GM21737 (cell line): Measurements from ENCODE around the gene TOMM7.

Experiments used
- ATAC-seq: cut with Tn5 transposase; IDR thresholded peaks from one replicate; pipeline ENCODE4 v1.9.1; 2021; ENCODE audit warnings: mild to moderate bottlenecking, moderate library complexity; ENCODE audit not compliant: unreplicated experiment

TOMM7 gene

DNA sequence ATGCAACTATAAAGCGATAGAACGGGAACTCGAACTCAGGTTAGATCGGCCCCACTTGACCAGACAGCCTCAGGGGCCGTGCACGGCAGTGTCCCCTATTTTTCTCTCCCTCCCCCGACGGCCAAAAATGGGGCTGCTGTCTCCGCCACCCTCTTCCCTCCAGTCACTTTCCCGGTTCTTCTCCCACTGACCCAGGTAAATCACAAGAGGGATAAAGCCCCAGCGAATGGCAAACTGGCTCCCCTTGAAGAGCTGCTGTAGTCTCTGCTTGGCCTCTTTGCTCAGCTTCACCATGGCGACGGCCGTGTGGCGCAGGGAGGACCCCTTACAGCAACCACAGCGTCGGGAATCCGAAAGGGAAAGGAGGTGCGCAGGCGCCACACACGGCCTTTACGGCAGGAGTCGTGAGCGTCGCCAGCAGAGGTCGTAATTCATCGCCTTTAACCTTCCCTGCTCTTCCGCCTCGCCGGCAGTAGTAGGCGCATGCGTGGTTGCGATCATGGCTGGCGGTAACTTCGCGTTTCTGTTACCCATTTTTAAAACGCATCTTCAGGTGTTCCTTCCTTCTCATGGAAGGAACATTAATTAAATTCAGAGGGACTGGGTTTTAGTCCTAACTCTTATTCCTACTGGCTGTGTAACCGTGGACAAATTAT lies at the start of gene TOMM7:
Gene TOMM7 (minus strand): TSS at position 364 of the 656 bp plus-strand sequence. CDS start 70 bp downstream, at position 294.
- ATAC-seq: peak; percentile 83

DNA sequence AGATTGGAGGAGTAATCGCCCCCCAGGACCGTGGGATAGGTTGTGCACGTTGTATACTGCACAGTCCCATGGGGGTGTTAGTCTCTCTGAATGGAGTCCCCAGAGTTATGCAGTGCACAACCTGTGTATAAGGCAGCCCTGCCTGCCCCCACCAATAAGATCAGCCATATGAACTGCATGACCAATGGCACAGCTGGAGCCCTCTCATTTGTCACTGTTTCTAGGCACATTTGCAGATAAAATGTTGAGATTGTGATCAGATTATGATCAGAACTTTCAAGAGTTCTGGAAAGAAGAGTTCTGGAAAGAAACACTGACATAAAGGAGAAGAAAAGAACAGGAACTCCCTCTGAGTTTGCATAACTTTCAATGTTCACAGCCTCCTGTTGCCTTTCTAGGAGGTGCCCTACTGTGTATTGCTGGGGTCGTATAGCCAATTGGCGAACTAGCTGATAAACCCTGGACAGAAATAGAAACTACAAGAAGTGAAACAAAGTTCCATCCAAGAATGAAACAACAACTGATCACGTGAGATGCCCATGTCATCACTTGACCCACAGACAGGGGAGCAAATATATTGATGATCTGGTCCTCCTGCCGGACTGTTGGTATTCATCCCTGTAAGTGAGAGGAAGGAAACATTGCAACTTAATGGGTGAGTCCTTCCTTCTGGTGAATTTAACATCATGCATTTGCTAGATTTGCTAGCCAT lies 49.6 kb upstream of the TOMM7 start:
- ATAC-seq: peak; percentile 89

DNA sequence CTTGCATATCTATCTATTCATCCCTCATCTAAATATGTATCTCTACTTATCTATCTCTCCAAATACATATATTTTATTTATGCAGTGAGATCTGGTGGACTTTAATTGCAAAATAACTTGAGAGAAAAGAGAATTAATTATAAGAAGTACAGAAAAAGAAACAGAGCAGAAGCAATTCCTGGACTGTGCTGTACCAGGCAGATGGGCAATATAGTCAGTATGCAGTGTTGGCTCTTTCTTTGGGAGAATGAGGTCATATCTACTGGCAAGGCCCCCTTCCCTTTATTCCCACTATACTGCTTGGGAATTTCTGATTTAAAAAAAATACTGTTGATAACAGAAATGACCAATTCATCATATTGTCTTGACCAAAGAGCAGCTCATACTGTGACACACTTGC lies 49.0 kb upstream of the TOMM7 start:
- ATAC-seq: no peak

DNA sequence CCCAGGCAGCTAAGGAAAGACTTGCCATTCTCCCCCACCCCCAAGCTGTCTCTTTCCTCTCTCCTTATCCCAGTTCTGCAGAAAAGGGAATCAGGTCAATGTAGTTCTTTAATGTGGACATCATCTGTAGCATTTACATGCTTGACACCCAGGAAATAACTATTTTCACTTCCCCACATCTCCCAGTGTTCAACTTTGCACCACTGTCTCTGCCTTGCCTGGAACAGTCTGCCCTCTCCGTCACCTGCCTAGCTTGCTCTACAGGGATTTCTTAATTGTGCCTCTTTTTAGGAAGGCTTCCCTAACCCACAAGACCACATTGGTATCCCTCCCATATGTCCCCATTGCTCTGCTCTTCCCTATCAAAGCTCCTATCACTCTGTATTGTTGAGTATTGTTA lies 45.9 kb upstream of the TOMM7 start:
- ATAC-seq: no peak

DNA sequence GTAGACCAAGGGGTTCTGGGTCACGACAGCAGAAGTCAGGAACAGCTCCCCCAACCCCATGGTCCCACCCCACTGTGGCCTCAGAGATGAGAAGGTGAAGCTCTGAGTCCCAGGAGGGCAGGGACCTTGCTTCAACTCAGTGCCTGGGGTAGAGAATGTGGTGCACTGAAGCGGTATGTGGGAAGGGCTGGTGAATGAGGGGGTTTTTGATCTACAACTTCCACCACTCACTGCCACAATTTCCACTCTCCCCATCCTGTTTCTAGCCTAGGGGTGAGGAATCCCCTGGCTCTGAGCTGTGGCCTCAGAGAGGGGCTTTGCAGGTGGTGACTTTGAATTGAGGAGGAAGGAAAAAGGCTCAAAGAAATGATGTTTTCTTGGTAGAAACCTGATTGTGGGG lies 44.9 kb upstream of the TOMM7 start:
- ATAC-seq: no peak

DNA sequence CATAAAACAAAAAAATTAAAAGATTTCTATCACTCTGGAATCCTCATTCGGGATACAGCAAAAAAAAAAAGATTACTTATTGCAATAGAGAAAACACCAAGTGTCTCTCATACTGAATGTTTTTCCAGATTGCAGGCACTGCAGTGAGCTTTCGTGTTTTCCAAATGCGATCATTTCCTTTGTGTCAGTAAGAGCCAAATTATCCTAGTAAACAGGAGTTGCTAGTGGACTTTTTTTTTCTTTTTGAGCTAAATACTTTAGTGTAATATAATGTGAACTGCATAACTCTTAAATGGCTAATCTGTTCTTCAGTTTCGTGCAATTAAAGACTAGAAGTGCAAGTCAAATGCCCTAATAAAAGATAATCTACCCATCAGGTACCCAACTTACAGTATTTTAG lies 44.4 kb upstream of the TOMM7 start:
- ATAC-seq: no peak

DNA sequence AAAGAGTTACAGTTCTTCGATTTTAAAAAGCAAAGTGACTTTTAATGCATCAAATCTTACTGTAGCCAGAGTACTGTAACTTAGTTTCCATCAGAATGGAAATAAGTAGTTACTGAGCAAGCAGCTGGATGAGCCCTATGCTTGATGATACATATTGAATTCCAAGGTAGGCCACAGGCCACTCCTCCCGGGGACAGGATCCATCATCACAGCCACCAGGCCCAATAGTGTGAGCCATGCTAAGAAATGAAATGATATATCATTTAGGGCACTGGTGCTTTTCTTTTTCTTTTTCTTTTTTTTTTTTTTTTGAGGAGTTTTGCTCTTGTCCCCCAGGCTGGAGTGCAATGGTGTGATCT lies 42.9 kb upstream of the TOMM7 start:
- no peak for ATAC-seq

DNA sequence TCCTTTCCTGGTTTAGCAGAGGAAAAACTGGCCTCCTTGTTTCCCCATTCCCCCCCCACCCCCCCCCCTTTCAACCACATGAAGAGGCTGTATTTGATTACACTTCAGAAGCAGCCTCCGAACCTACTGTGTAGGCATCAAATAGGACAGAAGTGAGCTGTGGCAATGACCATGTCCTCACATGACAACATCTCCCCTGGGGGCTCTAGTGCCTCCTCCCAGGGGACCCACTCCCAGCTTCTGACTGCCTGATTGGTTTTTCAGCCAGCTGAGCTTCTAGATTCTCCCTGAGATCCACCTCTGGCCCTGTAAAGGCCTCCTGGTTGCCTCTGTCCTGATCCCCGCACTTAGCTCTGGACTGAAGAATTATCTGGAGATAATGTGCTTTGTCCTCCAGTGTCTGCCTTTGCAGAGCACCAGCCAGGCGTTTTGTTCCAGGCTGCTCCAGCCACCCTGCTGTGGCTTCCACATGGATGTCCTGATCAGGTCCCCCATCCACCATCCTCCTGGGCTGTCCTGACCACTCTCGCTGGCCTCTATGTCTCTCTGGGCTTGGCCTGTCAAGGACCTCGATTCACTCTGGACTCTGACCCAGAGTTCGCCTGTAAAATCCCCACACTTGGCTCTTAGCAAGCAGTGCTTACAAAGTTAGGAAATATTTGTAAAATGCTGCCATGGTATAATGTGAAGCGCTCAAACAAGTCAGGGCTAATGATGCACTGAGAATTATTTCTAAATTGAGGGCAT lies 42.4 kb upstream of the TOMM7 start:
- ATAC-seq: no peak

DNA sequence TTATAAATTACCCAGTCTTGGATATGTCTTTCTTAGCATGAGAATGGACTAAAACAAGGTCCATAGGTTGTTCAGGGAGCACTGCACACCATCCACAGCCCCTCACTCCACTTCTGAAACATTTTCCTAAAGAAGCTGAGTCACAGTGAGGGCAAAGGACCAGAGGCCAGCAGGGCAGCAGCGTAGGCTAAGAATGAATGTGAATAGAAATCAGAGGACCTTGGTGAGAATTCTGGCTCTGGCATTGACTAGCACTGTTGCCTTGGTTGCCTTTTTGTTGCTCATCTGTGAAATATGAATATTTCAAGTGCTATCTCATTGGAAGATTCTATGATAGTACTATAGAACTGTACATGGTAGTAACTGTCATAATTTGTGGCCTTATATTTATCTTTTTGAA lies 41.7 kb upstream of the TOMM7 start:
- ATAC-seq: no peak

DNA sequence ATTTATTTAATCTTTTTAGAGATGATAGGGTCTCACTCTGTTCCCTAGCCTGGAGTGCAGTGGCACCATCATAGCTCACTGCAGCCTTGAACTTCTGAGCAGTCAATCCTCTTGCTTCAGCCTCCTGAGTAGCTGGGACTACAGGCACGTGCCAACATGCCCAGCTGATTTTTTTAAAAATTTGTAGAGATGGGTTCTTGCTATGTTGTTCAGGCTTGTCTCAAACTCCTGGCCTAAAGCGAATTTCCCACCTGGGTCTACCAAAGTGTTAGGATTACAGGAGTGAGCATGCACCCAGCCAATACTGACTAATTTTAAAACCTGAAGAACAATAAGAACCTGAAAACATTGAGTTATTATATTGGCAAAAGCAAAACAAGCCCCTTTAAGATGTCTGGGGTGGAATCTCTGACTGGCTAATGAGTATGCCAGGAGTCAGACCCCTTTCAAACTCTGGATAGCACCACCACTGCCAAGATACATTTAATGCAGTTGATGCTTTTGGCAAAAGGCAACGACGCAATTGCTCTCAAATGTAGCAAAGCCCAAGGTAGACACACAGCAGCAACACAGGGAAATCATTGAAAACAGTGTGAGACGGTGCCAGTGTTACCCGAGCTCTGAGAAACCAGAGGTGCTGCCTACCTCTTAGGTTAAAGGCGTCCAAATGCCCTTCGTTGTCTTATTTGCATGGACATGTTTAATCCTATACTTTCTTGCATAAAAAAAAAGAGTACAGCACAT lies 40.7 kb upstream of the TOMM7 start:
- ATAC-seq: no peak

DNA sequence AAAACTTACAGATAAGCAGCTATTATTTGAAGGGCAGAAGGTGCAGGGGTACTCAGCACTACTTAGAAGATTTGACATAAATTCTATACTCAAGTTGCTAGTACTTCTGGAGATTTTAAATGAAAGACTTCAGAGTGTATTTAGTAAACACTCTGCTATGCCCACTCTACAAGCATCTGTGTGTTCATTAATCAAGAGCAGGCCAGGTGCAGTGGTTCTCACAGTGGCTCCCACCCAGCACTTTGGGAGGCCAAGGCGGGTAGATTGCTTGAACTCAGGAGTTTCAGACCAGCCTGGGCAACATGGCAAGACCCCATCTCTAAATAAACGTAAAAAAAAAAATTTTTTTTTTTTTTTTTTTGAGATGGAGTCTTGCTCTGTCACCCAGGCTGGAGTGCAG lies 38.9 kb upstream of the TOMM7 start:
- no peak for ATAC-seq

DNA sequence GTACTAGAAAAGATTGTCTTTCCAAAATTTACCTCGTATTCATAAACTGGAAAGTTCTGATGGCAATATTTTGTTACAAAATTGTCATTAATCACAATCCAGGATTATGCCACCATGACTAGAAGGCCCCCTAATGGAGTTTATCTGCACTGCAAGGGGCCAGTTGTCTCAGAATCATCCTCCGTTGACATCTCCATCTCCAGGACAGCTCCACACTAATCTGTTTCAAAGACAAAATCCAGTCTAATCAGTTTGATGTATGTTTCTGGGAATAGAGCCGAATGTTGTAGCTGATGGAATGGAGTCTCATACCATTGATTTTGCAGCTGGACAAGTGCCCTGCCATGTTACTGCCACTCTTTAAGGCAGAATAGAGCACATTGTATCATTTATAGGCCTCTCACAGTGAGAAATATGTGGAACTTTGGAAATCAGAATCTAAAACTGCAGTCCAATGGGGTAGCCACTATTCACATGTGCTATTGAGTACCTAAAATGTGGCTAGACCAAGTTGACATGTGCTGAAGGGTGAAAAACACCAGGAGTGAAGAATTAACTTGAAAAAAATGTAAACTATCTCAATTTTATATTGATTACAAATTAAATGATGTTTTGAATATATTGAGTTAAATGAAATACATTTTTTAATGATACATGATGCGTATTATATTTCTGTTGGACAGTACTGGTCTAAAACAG lies 38.3 kb upstream of the TOMM7 start:
- no peak for ATAC-seq

DNA sequence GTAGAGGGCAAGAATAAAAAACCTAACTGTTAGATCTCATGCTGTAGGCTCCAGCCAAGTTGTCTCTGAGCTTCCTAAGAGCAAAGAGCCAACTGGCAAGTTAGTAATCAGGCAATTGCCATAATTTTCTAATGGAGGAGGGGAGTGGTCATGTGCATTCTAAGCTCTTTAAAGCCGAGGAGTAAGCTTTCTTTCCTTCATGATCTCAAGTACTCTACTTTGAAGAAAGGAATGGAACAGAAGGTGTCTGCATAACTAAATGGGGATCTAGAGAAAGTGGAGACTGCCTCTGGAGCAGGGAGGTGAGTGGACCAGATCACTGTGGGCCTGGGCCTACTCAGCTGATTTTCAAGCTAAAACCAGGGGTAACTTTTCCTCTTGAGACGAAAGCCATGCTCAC lies 37.7 kb upstream of the TOMM7 start:
- ATAC-seq: no peak

DNA sequence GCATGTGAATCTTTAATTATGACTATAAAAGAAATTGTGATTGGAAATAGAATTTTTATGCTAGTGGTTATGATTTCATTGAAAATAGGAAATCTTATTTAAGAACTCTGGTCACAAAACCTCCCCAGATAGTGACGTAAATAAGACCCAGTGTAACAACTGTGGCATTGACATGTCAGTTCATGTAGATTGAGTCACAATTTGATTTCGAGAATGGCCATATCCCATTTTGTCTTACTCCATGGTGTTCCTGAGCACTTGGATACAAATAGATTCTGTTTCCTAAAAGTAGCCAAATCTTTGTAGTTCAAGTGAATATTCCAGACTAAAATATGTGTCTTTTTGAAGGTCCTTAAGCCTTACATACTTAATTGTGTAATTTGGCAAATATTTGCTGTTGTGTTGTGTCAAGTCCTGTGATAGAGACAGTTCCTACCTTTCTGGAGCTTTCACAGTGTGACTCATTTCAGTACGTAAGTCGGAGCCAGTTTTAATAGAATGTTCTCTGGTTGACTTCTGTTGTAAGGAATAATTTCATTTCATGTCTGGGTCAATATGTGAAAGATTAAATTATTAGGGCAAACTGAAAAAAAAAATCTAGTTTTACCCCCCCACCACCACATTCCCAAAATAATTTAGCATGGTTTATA lies 37.1 kb upstream of the TOMM7 start:
- no peak for ATAC-seq

DNA sequence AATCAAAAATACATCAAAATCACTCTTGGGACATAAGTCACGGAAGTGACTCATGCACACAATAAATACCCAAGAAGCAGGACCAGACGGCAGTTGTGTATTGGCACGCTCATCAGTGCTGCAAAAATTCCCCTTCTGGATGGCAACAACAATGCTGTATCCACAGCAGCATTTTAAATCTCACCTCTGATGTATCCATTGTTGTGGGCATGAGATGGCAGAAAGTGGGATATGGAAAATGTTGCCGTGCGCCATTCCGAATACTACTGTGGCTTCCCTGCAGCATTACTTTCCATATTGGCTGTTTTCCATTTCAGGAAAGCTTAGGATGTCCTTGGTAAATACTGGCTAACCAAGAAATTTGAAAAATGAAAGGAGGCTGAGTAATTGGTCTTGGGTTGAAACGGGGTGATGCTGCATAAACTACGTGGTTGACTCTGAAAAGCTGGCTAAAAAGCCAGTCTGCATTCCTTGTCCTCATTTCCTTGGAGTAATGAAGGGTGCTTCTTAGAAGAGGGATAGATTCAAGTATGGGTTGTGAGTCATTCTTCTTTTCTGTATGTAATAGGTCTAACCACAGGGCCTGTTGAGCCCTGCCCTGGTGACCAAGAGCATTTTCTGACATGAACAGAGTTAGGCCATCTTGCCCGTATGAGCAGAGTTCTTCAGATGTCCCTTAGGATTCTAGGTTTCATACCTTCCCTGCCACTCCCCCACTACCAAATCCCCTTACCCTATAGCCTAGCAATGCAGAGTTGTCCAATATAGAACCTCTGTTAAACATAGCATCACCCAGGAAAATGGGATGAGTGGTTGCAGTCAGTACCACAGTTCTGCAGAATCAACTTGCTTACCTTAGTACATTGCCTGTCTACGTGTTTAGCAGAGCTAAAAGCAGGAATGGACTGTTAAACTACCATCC lies 36.3 kb upstream of the TOMM7 start:
- ATAC-seq: no peak

DNA sequence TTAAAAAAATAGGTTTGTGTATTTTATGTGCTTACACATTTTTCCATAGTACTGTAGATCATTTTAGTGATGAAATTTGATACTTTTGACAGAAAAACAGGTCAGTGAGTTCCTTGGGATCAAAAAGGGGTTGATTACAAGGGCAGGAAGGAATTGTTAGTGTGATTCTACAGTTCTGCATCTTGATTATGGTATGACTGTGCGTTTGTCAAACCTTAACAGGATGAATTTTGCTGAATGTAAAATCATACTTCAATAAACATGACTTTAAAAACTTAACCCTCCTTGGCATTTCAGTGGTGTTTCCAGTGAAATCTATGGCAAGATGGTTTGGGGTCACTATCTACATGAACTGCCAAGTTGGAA lies 35.6 kb upstream of the TOMM7 start:
- ATAC-seq: no peak

DNA sequence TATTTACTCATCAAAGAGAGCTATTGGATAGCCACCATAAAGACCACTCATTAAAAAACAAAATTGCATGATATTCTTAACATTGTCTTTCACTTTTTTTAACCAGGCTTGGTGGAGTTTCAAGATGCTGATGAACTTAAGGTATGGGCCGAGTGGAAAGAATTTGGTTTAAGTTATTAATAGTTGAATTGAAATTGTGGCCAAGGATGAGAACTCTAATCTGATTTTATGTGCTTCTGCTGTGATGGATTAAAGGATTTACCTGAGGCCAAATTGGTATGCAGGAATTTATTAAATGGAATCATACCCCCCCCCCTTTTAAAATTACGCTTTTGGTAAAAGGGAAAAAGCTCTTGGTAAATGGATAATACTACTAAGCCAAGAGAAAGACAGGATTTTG lies 33.8 kb upstream of the TOMM7 start:
- ATAC-seq: no peak

DNA sequence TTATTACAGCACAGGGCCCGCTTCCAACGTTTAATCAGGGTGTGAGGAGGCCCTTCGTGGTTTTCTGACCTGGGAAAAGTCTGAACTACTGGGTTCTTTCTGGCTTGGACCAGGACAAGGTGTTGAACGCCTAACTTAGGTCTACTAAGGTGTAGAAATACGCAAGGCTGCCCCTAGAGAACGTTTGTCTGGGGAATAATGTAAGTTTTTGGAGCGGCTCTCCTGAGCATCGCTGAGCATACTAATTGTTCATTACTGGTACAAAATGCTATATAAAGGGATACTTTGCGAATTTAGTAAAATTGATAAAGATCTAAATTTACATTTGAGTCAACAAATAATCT lies 32.4 kb upstream of the TOMM7 start:
- ATAC-seq: no peak
